Lower leg skin (tissue), 3 donors: ENCODE data around the gene TSPAN2.

Source experiments
- CTCF ChIP-seq, 3 donors: fragments of 450-650 bp; IDR thresholded peaks; one replicate each; pipeline ENCODE4 v1.5.1; 2016; ENCODE audit warnings: antibody characterized with exemption in 3 of 3, mild to moderate bottlenecking in 3 of 3, moderate library complexity in 2 of 3
- POLR2A ChIP-seq, 2 donors: fragments of 450-650 bp; IDR thresholded peaks; one replicate each; pipeline ENCODE4 v1.6.1; 2016 to 2017; ENCODE audit warnings: antibody characterized with exemption in 2 of 2, mild to moderate bottlenecking in 1 of 2, moderate library complexity in 1 of 2

GRCh38 chr1:115133440-115133839 is 44.1 kb upstream of the TSPAN2 start:
- TF ChIP-seq CTCF (IDR thresholded peaks at IDR 0.05) (no peak), POLR2A (IDR thresholded peaks at IDR 0.05) (no peak)
